CD4-positive, alpha-beta T cell treated with Interleukin-10 for 1 hour (primary cell): Measurements from ENCODE around the gene KIF26B.

Experiments
- DNase-seq: peaks from one replicate; pipeline ENCODE4 v3.0.0-alpha.2; 2020

KIF26B gene

GRCh38 chr1:245437369-245438062, 282.7 kb downstream of the KIF26B start:
- DNase-seq, result no peak

GRCh38 chr1:245440922-245441321, 286.1 kb downstream of the KIF26B start:
- DNase-seq, result no peak

- no peak for DNase-seq
These were observed 286.9 kb downstream of the KIF26B start for GRCh38 chr1:245441689-245442088.

- DNase-seq, result no peak
These were observed 289.5 kb downstream of the KIF26B start for GRCh38 chr1:245444147-245444828.

GRCh38 chr1:245444945-245445344, 290.2 kb downstream of the KIF26B start:
- DNase-seq, result no peak

- DNase-seq, result no peak
These were observed 293.7 kb downstream of the KIF26B start for GRCh38 chr1:245448531-245448930.

- no peak for DNase-seq
These were observed 294.2 kb downstream of the KIF26B start for GRCh38 chr1:245448975-245449431.

GRCh38 chr1:245453541-245453940, 298.8 kb downstream of the KIF26B start:
- no peak for DNase-seq

- no peak for DNase-seq
These were observed 299.3 kb downstream of the KIF26B start for GRCh38 chr1:245454051-245454450.

GRCh38 chr1:245457562-245457961, 302.8 kb downstream of the KIF26B start:
- no peak for DNase-seq

- no peak for DNase-seq
These were observed 303.4 kb downstream of the KIF26B start for GRCh38 chr1:245458234-245458633.

- DNase-seq, result no peak
These were observed 304.0 kb downstream of the KIF26B start for GRCh38 chr1:245458761-245459174.

- DNase-seq, result no peak
These were observed 304.8 kb downstream of the KIF26B start for GRCh38 chr1:245459621-245460020.

- DNase-seq, result no peak
These were observed 306.9 kb downstream of the KIF26B start for GRCh38 chr1:245461681-245462080.

GRCh38 chr1:245462161-245462560, 307.4 kb downstream of the KIF26B start:
- no peak for DNase-seq

- DNase-seq, result no peak
These were observed 308.8 kb downstream of the KIF26B start for GRCh38 chr1:245463392-245464165.

GRCh38 chr1:245464290-245464689, 309.5 kb downstream of the KIF26B start:
- no peak for DNase-seq

- no peak for DNase-seq
These were observed 310.9 kb downstream of the KIF26B start for GRCh38 chr1:245465666-245466065.

GRCh38 chr1:245466261-245466660, 311.5 kb downstream of the KIF26B start:
- no peak for DNase-seq

GRCh38 chr1:245467804-245468203, 313.0 kb downstream of the KIF26B start:
- no peak for DNase-seq

GRCh38 chr1:245469006-245469405, 314.2 kb downstream of the KIF26B start:
- no peak for DNase-seq

GRCh38 chr1:245469734-245470133, 314.9 kb downstream of the KIF26B start:
- no peak for DNase-seq

- DNase-seq, result no peak
These were observed 320.3 kb downstream of the KIF26B start for GRCh38 chr1:245475126-245475525.
